A549 (cell line): ENCODE results near the gene CIAO3. TPM values are rescaled to one million over a fixed set of nuclear protein-coding genes. Genes with fewer than 3 reads are reported as not detected.

Experiments
- ATAC-seq, 2 experiments: fragments of 200-7000 bp in 1 of 2; fragments of >200 bp in 1 of 2; cut with Nextera tagmentation in 1 of 2; cut with Tn5 transposase in 1 of 2; 3 replicates each; pipeline versions ENCODE4 v1.8.0 to v1.9.1; 2018 to 2020; ENCODE audit warnings: mild to moderate bottlenecking in 1 of 2, moderate library complexity in 1 of 2
- CTCF ChIA-PET: fragments of 300-600 bp; sonication (Branson Sonifier 250); formaldehyde crosslinking; extraction: SDS; loops from one replicate; lab custom pipeline; 2021; ENCODE audit warnings: antibody characterized with exemption, inconsistent platforms; lab: Yijun Ruan, JAX
- POLR2A ChIA-PET: fragments of 350-600 bp; formaldehyde crosslinking; extraction: SDS; loops from one replicate; lab custom pipeline; 2021; ENCODE audit warnings: antibody characterized with exemption, inconsistent platforms; lab: Yijun Ruan, JAX
- DNase-seq, 2 experiments: peaks; one replicate each; pipeline versions ENCODE4 v3.0.0 to v3.0.0-alpha.2; 2011 to 2016; ENCODE audit warnings: low read depth in 1 of 2, low spot score in 1 of 2
- FAIRE-seq: peaks from 2 replicates; lab custom pipeline; 2011; peaks lifted over from hg19 to GRCh38; lab: Jason Lieb, UNC
- H3K27ac ChIP-seq, 2 experiments: fragments of >200 bp; sonication (Bioruptor Twin); formaldehyde crosslinking; 3 replicates each; pipeline ENCODE4 v1.5.1; 2016 to 2017
- H3K4me1 ChIP-seq: fragments of >200 bp; sonication (Bioruptor Twin); formaldehyde crosslinking; 3 replicates; pipeline ENCODE4 v1.6.1; 2016
- H3K4me2 ChIP-seq: fragments of >200 bp; sonication (Bioruptor Twin); formaldehyde crosslinking; 3 replicates; pipeline ENCODE4 v1.6.1; 2016
- H3K4me3 ChIP-seq: fragments of >200 bp; sonication (Bioruptor Twin); formaldehyde crosslinking; 3 replicates; pipeline ENCODE4 v1.5.1; 2016
- H3K9me3 ChIP-seq: fragments of >200 bp; sonication (Bioruptor Twin); formaldehyde crosslinking; 3 replicates; pipeline ENCODE4 v1.6.1; 2016
- BHLHE40 ChIP-seq: IDR thresholded peaks from 2 replicates; pipeline ENCODE4 v1.6.1; 2012; ENCODE audit warnings: low read depth, low read length, inconsistent platforms
- CEBPB ChIP-seq, 2 experiments: fragments of >200 bp in 1 of 2; sonication (Bioruptor Twin) in 1 of 2; formaldehyde crosslinking in 1 of 2; IDR thresholded peaks; 2 replicates each; pipeline ENCODE4 v1.6.1; 2012 to 2016
- CHD2 ChIP-seq: fragments of 150-350 bp; IDR thresholded peaks from 2 replicates; pipeline ENCODE4 v1.6.1; 2014; ENCODE audit warnings: low read length; ENCODE audit not compliant: partially characterized antibody
- CHD4 ChIP-seq: fragments of 200-600 bp; sonication (generic); IDR thresholded peaks from 2 replicates; pipeline ENCODE4 v1.6.1; 2016; ENCODE audit warnings: antibody characterized with exemption, mild to moderate bottlenecking, borderline replicate concordance
- CTCF ChIP-seq: fragments of >200 bp; sonication (Bioruptor Twin); formaldehyde crosslinking; IDR thresholded peaks from 3 replicates; pipeline ENCODE4 v1.5.1; 2016
- EHMT2 ChIP-seq: fragments of 200-600 bp; sonication (generic); IDR thresholded peaks from 2 replicates; pipeline ENCODE4 v1.6.1; 2016; ENCODE audit warnings: antibody characterized with exemption, low read depth, mild to moderate bottlenecking, moderate library complexity
- EP300 ChIP-seq, 2 experiments: fragments of >200 bp; sonication (Bioruptor Twin); formaldehyde crosslinking; IDR thresholded peaks; 2 replicates in 1 of 2; 3 replicates in 1 of 2; pipeline ENCODE4 v1.6.1; 2016 to 2017
- ESRRA ChIP-seq: fragments of 150-350 bp; IDR thresholded peaks from 2 replicates; pipeline ENCODE4 v1.6.1; 2014; ENCODE audit warnings: mild to moderate bottlenecking, low read length, borderline replicate concordance
- FOSL2 ChIP-seq, 2 experiments: fragments of 450-650 bp in 1 of 2; fragments of >200 bp in 1 of 2; sonication (Bioruptor Twin) in 1 of 2; formaldehyde crosslinking; IDR thresholded peaks; 2 replicates each; pipeline versions ENCODE4 v1.5.0 to v1.6.1; 2016 to 2020; ENCODE audit warnings: mild to moderate bottlenecking in 1 of 2, moderate library complexity in 1 of 2
- HES2 ChIP-seq: fragments of >200 bp; sonication (Bioruptor Twin); formaldehyde crosslinking; IDR thresholded peaks from 2 replicates; pipeline ENCODE4 v1.6.1; 2016
- HMGXB4 ChIP-seq: fragments of 250-450 bp; sonication (Bioruptor Pico); IDR thresholded peaks from 2 replicates; pipeline ENCODE4 v1.5.0; 2021; ENCODE audit warnings: mild to moderate bottlenecking, moderate library complexity, borderline replicate concordance
- JUN ChIP-seq, 2 experiments: fragments of >200 bp; sonication (Bioruptor Twin); formaldehyde crosslinking; IDR thresholded peaks; 2 replicates in 1 of 2; 3 replicates in 1 of 2; pipeline ENCODE4 v1.6.1; 2016 to 2017
- KDM1A ChIP-seq: fragments of 200-600 bp; sonication (generic); IDR thresholded peaks from 2 replicates; pipeline ENCODE4 v1.6.1; 2016; ENCODE audit warnings: low read depth, mild to moderate bottlenecking
- KDM5A ChIP-seq: fragments of 200-600 bp; sonication (generic); IDR thresholded peaks from 2 replicates; pipeline ENCODE4 v1.6.1; 2016; ENCODE audit warnings: antibody characterized with exemption, mild to moderate bottlenecking
- MAFK ChIP-seq: fragments of 450-650 bp; IDR thresholded peaks from 2 replicates; pipeline ENCODE4 v1.6.1; 2014; ENCODE audit not compliant: partially characterized antibody
- MAX ChIP-seq: IDR thresholded peaks from 2 replicates; pipeline ENCODE4 v1.6.1; 2012
- MAZ ChIP-seq: fragments of 150-350 bp; IDR thresholded peaks from 2 replicates; pipeline ENCODE4 v1.6.1; 2014; ENCODE audit warnings: antibody characterized with exemption, low read depth, low read length, borderline replicate concordance
- MYC ChIP-seq: IDR thresholded peaks from 2 replicates; pipeline ENCODE4 v1.6.1; 2012; ENCODE audit warnings: mild to moderate bottlenecking, inconsistent platforms, low read length, improper control_type of control experiment, borderline replicate concordance
- NPAS2 ChIP-seq: fragments of 250-450 bp; sonication (Bioruptor Pico); IDR thresholded peaks from 2 replicates; pipeline ENCODE4 v1.8.0; 2022; ENCODE audit warnings: mild to moderate bottlenecking, moderate library complexity, borderline replicate concordance
- PBX3 ChIP-seq: IDR thresholded peaks from 2 replicates; pipeline ENCODE4 v1.6.1; 2012
- POLR2A ChIP-seq: IDR thresholded peaks from 2 replicates; pipeline ENCODE4 v1.6.1; 2012; ENCODE audit warnings: mild to moderate bottlenecking, low read length
- RARB ChIP-seq: fragments of 250-450 bp; sonication (Bioruptor Pico); IDR thresholded peaks from 2 replicates; pipeline ENCODE4 v1.8.0; 2021; ENCODE audit warnings: mild to moderate bottlenecking, moderate library complexity
- RFX5 ChIP-seq: fragments of 450-650 bp; IDR thresholded peaks from 2 replicates; pipeline ENCODE4 v1.7.1; 2014; ENCODE audit warnings: antibody characterized with exemption, mild to moderate bottlenecking, moderate library complexity
- RNF2 ChIP-seq: fragments of 200-600 bp; sonication (generic); IDR thresholded peaks from 2 replicates; pipeline ENCODE4 v1.6.1; 2016; ENCODE audit warnings: low read depth, mild to moderate bottlenecking, antibody characterized with exemption, moderate library complexity, borderline replicate concordance
- SMC3 ChIP-seq: fragments of >200 bp; sonication (Bioruptor Twin); formaldehyde crosslinking; IDR thresholded peaks from 3 replicates; pipeline ENCODE4 v1.6.1; 2018; ENCODE audit warnings: inconsistent platforms
- TFCP2L1 ChIP-seq: fragments of 250-450 bp; sonication (Bioruptor Pico); IDR thresholded peaks from 2 replicates; pipeline ENCODE4 v1.5.0; 2021; ENCODE audit warnings: mild to moderate bottlenecking
- TP53 ChIP-seq: fragments of 250-450 bp; sonication (Bioruptor Pico); IDR thresholded peaks from 2 replicates; pipeline ENCODE4 v1.5.0; 2021; ENCODE audit warnings: mild to moderate bottlenecking, moderate library complexity
- ZSCAN20 ChIP-seq: fragments of 250-450 bp; sonication (Bioruptor Pico); IDR thresholded peaks from 2 replicates; pipeline ENCODE4 v1.8.0; 2022; ENCODE audit warnings: mild to moderate bottlenecking, moderate library complexity
- WGBS: methylation state at CpG from one replicate; pipeline ENCODE4 v1.1.6; 2017; ENCODE audit errors: missing lambda C conversion rate; 5-methylcytosine and 5-hydroxymethylcytosine counted together
- polyA plus RNA-seq, 4 experiments: library from polyadenylated mRNA; depleted of rRNA in 3 of 4; stranded (reverse); fragments of >200 nt; fragmentation: RNase III in 1 of 4; extraction: RNeasy Plus Mini Kit Qiagen cat#74134 plus additional on column Dnase treatment in 1 of 4; gene quantifications; 2 replicates in 3 of 4; 3 replicates in 1 of 4; pipeline ENCODE4 v1.2.3, GENCODE V29; 2011 to 2017

Gene CIAO3
- polyA plus RNA-seq, 2 of the 4 experiments (the other 2 are of a cell fraction): 17.4 to 23.0 TPM

GRCh38 chr16:766008-766819 is 25.4 kb upstream of the CIAO3 start:
- Histone ChIP-seq H3K4me3 (no peak overlapping the region), H3K27ac (no peak overlapping the region), H3K4me1 (peaks cover 29% of the 10 kb centered on the region), H3K9me3 (no peaks in the 10 kb centered on the region), H3K4me2 (no peak overlapping the region)
- no peak for DNase-seq
- CTCF ChIA-PET: interaction anchor here (1.4 to 15.8 kb wide), 4 partner anchors 20 to 292 kb away, joined by 4 to 105 read pairs (median 4); partner anchors contain the start of genes CHTF18, CIAO3 and RPUSD1
- WGBS: 76% methylated on average over 27 of the region's 29 CpGs
- TF ChIP-seq MAZ: no peak
- TF ChIP-seq EHMT2: no peak
- no peak for TF ChIP-seq RARB (CRISPR knock-in tag)
- no peak for TF ChIP-seq TP53 (CRISPR knock-in tag)
- TF ChIP-seq EP300 (IDR thresholded peaks at IDR 0.05): no peak
- TF ChIP-seq MYC: no peak
- TF ChIP-seq MAX: no peak
- TF ChIP-seq RNF2: no peak
- no peak for TF ChIP-seq KDM5A
- TF ChIP-seq SMC3: no peak
- TF ChIP-seq ZSCAN20 (CRISPR knock-in tag): no peak
- no peak for TF ChIP-seq RFX5
- TF ChIP-seq ESRRA: no peak
- no peak for TF ChIP-seq PBX3
- no peak for TF ChIP-seq CHD2
- no peak for TF ChIP-seq CTCF
- no peak for TF ChIP-seq JUN (IDR thresholded peaks at IDR 0.05)
- TF ChIP-seq BHLHE40: no peak
- ATAC-seq: no peak
- POLR2A ChIA-PET: interaction anchor here (0.9 kb wide), 1 partner anchor 22 kb away, joined by 3 read pairs; the partner anchor contains the start of genes CHTF18 and RPUSD1
- FAIRE-seq: no peak

- ChIA-PET POLR2A (no interaction called here), CTCF (interaction anchor here (1.7 to 15.8 kb wide), 3 partner anchors 21 to 53 kb away, joined by 4 to 105 read pairs (median 5); partner anchors contain the start of genes CHTF18, CIAO3 and RPUSD1)
- Histone ChIP-seq H3K4me3 (no peak overlapping the region), H3K9me3 (no peaks in the 10 kb centered on the region), H3K4me1 (peaks cover 36% of the 10 kb centered on the region), H3K4me2 (no peak overlapping the region), H3K27ac (no peak overlapping the region)
- ATAC-seq (no peak), FAIRE-seq (no peak), DNase-seq (no peak)
- WGBS: 87% methylated on average over 22 of the region's 29 CpGs
- TF ChIP-seq CHD4: no peak
- no peak for TF ChIP-seq POLR2A
- TF ChIP-seq MAFK: no peak
- TF ChIP-seq MAX: no peak
- TF ChIP-seq HMGXB4 (CRISPR knock-in tag): no peak
- TF ChIP-seq NPAS2 (CRISPR knock-in tag): no peak
- TF ChIP-seq FOSL2 (IDR thresholded peaks at IDR 0.05): no peak
- TF ChIP-seq FOSL2 (CRISPR knock-in tag; IDR thresholded peaks at IDR 0.05): no peak
- no peak for TF ChIP-seq KDM1A
- TF ChIP-seq TFCP2L1 (CRISPR knock-in tag): no peak
- no peak for TF ChIP-seq HES2
- TF ChIP-seq CEBPB (IDR thresholded peaks at IDR 0.05): no peak
- TF ChIP-seq ZSCAN20 (CRISPR knock-in tag): no peak
- TF ChIP-seq, all 56 proteins: peak for 0
Measured at GRCh38 chr16:765488-765865, 24.7 kb upstream of the CIAO3 start.
